GM23338 (cell line): Measurements from ENCODE around the gene FNDC7. TPM values are rescaled to one million over a fixed set of nuclear protein-coding genes. Genes with fewer than 3 reads are reported as not detected.

Experiments used
- ATAC-seq: fragments of 200-7000 bp; cut with Tn5 transposase; 3 replicates; pipeline ENCODE4 v1.9.1; 2020
- DNase-seq: peaks from one replicate; pipeline ENCODE4 v3.0.0-alpha.2; 2015; ENCODE audit warnings: low spot score
- H2AFZ ChIP-seq: fragments of 200-600 bp; sonication (generic); 2 replicates; pipeline ENCODE4 v1.8.0; 2016; ENCODE audit warnings: antibody characterized with exemption, mild to moderate bottlenecking, moderate library complexity
- H3F3A ChIP-seq: fragments of 200-600 bp; sonication (generic); replicated peaks from 2 replicates; pipeline ENCODE4 v1.8.0; 2017; ENCODE audit warnings: antibody characterized with exemption, mixed run types, low read depth
- H3K27ac ChIP-seq: fragments of 200-600 bp; sonication (generic); 2 replicates; pipeline ENCODE4 v1.6.1; 2016; ENCODE audit warnings: low read depth
- H3K27me3 ChIP-seq: fragments of 200-600 bp; sonication (generic); 2 replicates; pipeline ENCODE4 v1.8.0; 2016; ENCODE audit warnings: mild to moderate bottlenecking, mixed run types, moderate library complexity; ENCODE audit not compliant: insufficient read depth
- H3K36me3 ChIP-seq: fragments of 200-600 bp; sonication (generic); 2 replicates; pipeline ENCODE4 v1.8.0; 2016; ENCODE audit warnings: mild to moderate bottlenecking; ENCODE audit not compliant: insufficient read depth
- H3K4me1 ChIP-seq: fragments of 200-600 bp; sonication (generic); 2 replicates; pipeline ENCODE4 v1.8.0; 2016; ENCODE audit warnings: mild to moderate bottlenecking, moderate library complexity; ENCODE audit not compliant: insufficient read depth
- H3K4me2 ChIP-seq: fragments of 200-600 bp; sonication (generic); 2 replicates; pipeline ENCODE4 v1.7.1; 2017; ENCODE audit warnings: mixed run types
- H3K4me3 ChIP-seq: fragments of 200-600 bp; sonication (generic); 2 replicates; pipeline ENCODE4 v1.6.1; 2016; ENCODE audit warnings: mixed run types
- H3K79me2 ChIP-seq: fragments of 200-600 bp; sonication (generic); replicated peaks from 2 replicates; pipeline ENCODE4 v1.8.0; 2017; ENCODE audit warnings: mild to moderate bottlenecking; ENCODE audit not compliant: insufficient read depth
- H3K9me2 ChIP-seq: fragments of 200-600 bp; sonication (generic); 2 replicates; pipeline ENCODE4 v1.8.0; 2017; ENCODE audit not compliant: insufficient read depth
- H4K20me1 ChIP-seq: fragments of 200-600 bp; sonication (generic); replicated peaks from 2 replicates; pipeline ENCODE4 v1.8.0; 2017; ENCODE audit warnings: mild to moderate bottlenecking; ENCODE audit not compliant: insufficient read depth
- H3K27ac Mint-ChIP-seq: 2 replicates; pipeline ENCODE4 v1.8.0; 2020; ENCODE audit warnings: inconsistent platforms, mild to moderate bottlenecking, moderate library complexity, mixed read lengths
- H3K27me3 Mint-ChIP-seq: 3 replicates; pipeline ENCODE4 v1.8.0; 2022; ENCODE audit warnings: low read depth, mild to moderate bottlenecking, moderate library complexity, mixed read lengths, inconsistent platforms; ENCODE audit not compliant: insufficient read depth, poor library complexity
- H3K36me3 Mint-ChIP-seq: 3 replicates; pipeline ENCODE4 v1.8.0; 2021; ENCODE audit warnings: low read depth, mild to moderate bottlenecking, inconsistent platforms, moderate library complexity, mixed read lengths
- H3K4me1 Mint-ChIP-seq: 3 replicates; pipeline ENCODE4 v1.8.0; 2020; ENCODE audit warnings: mild to moderate bottlenecking, inconsistent platforms, mixed read lengths
- H3K4me3 Mint-ChIP-seq: 3 replicates; pipeline ENCODE4 v1.8.0; 2021; ENCODE audit warnings: moderate library complexity, mild to moderate bottlenecking, inconsistent platforms, mixed read lengths
- H3K9me3 Mint-ChIP-seq: 3 replicates; pipeline ENCODE4 v1.8.0; 2020; ENCODE audit warnings: moderate library complexity, mild to moderate bottlenecking, inconsistent platforms, mixed read lengths
- CREB1 ChIP-seq: fragments of 250-450 bp; sonication (Bioruptor Pico); IDR thresholded peaks from 2 replicates; pipeline ENCODE4 v1.5.0; 2020; ENCODE audit warnings: low read depth, mild to moderate bottlenecking, moderate library complexity
- CTCF ChIP-seq, 2 experiments: fragments of 200-600 bp in 1 of 2; sonication (generic) in 1 of 2; conservative IDR thresholded peaks; 2 replicates each; pipeline versions ENCODE4 v1.5.1 to v1.6.1; 2016 to 2017; ENCODE audit warnings: antibody characterized with exemption in 2 of 2, low read depth in 2 of 2, mild to moderate bottlenecking in 2 of 2, moderate library complexity in 1 of 2
- ETS1 ChIP-seq: IDR thresholded peaks from 2 replicates; pipeline ENCODE4 v1.6.1; 2016; ENCODE audit warnings: antibody characterized with exemption
- EZH2 ChIP-seq: fragments of 200-600 bp; sonication (generic); IDR thresholded peaks from one replicate; pipeline ENCODE4 v1.8.0; 2017; ENCODE audit warnings: antibody characterized with exemption, mild to moderate bottlenecking, low read depth; ENCODE audit not compliant: unreplicated experiment
- EZH2phosphoT487 ChIP-seq: fragments of 200-600 bp; sonication (generic); IDR thresholded peaks from one replicate; pipeline ENCODE4 v1.8.1; 2018; ENCODE audit warnings: antibody characterized with exemption; ENCODE audit not compliant: unreplicated experiment
- NANOG ChIP-seq: IDR thresholded peaks from 2 replicates; pipeline ENCODE4 v1.6.1; 2016; ENCODE audit warnings: antibody characterized with exemption, borderline replicate concordance
- POLR2AphosphoS5 ChIP-seq: IDR thresholded peaks from 2 replicates; pipeline ENCODE4 v1.6.1; 2016; ENCODE audit warnings: antibody characterized with exemption, low read depth
- REST ChIP-seq: IDR thresholded peaks from one replicate; pipeline ENCODE4 v1.6.1; 2018; ENCODE audit warnings: antibody characterized with exemption; ENCODE audit not compliant: unreplicated experiment
- STAT1 ChIP-seq: IDR thresholded peaks from one replicate; pipeline ENCODE4 v1.6.1; 2016; ENCODE audit warnings: antibody characterized with exemption; ENCODE audit not compliant: unreplicated experiment
- ZNF114 ChIP-seq: fragments of 250-450 bp; sonication (Bioruptor Pico); IDR thresholded peaks from 2 replicates; pipeline ENCODE4 v1.5.0; 2020; ENCODE audit warnings: mild to moderate bottlenecking, moderate library complexity
- polyA plus RNA-seq: library from polyadenylated mRNA; unstranded; fragments of >200 nt; fragmentation: Nextera tagmentation; extraction: Ambion mirVana; gene quantifications from 2 replicates; pipeline ENCODE4 v1.2.1, GENCODE V29; 2016
- total RNA-seq: library from RNA; depleted of rRNA; stranded (reverse); fragments of >200 nt; shearing (Covaris generic); gene quantifications from 2 replicates; pipeline ENCODE4 v1.2.3, GENCODE V29; 2014

The FNDC7 gene
- total and polyA plus RNA-seq, 2 experiments from 2014 or later = 0.06 to 0.28 TPM

- TF ChIP-seq CTCF (conservative IDR thresholded peaks at IDR 0.05; ENCODE audit: low read depth in 2 of 2) = no peak
Measured at GRCh38 chr1:108691128-108691941, 21.4 kb upstream of the FNDC7 start (continued).

GRCh38 chr1:108691942-108692723 lies 20.6 kb upstream of the FNDC7 start, which contains the start of gene PRPF38B:
TSS of gene PRPF38B (plus strand) at chr1:108692310. CDS start at chr1:108692592, 282 bp downstream.
- H3K27me3 Mint-ChIP-seq = peaks cover 10% of the 10 kb centered on the region
- Histone ChIP-seq H3K36me3 (peaks cover 18% of the 10 kb centered on the region), H3K4me2 (peak within 1 kb of the TSS; percentile 88), H3K27ac (peak within 1 kb of the TSS; percentile 97), H3K4me1 (peaks cover 8% of the 10 kb centered on the region), H2AFZ (no peak within 1 kb of the TSS), H3K27me3 (no peaks in the 10 kb centered on the region), H3K4me3 (peak within 1 kb of the TSS; percentile 92), H3K79me2 (peaks cover 61% of the 10 kb centered on the region), H4K20me1 (peaks cover 23% of the 10 kb centered on the region), H3F3A (no peaks in the 10 kb centered on the region), H3K9me2 (no peaks in the 10 kb centered on the region)
- H3K36me3 Mint-ChIP-seq = peaks cover 41% of the 10 kb centered on the region
- peak; percentile 97 for DNase-seq
- peak within 1 kb of the TSS; percentile 94 for H3K4me3 Mint-ChIP-seq
- no peaks in the 10 kb centered on the region; the same call in 2 of the 3 replicates for H3K9me3 Mint-ChIP-seq
- H3K4me1 Mint-ChIP-seq = peaks cover 15% of the 10 kb centered on the region; the same call in 2 of the 3 replicates
- peak within 1 kb of the TSS; percentile 99 for H3K27ac Mint-ChIP-seq
- ATAC-seq = peak; percentile 94
- TF ChIP-seq ZNF114 (CRISPR knock-in tag) = no peak
- no peak for TF ChIP-seq STAT1
- no peak for TF ChIP-seq REST
- TF ChIP-seq EZH2phosphoT487 = no peak
- TF ChIP-seq EZH2 = no peak
- no peak for TF ChIP-seq CTCF (conservative IDR thresholded peaks at IDR 0.05; ENCODE audit: low read depth in 2 of 2)
- peak; percentile 77 for TF ChIP-seq ETS1
- peak; percentile 98 for TF ChIP-seq POLR2AphosphoS5
- TF ChIP-seq CREB1 (CRISPR knock-in tag) = peak; percentile 92
- TF ChIP-seq NANOG = 0 out of 2 replicates have a peak, but pooled peaks have one; percentile 10
